ENCODE data around the gene PIEZO1.

Gene PIEZO1

DNA sequence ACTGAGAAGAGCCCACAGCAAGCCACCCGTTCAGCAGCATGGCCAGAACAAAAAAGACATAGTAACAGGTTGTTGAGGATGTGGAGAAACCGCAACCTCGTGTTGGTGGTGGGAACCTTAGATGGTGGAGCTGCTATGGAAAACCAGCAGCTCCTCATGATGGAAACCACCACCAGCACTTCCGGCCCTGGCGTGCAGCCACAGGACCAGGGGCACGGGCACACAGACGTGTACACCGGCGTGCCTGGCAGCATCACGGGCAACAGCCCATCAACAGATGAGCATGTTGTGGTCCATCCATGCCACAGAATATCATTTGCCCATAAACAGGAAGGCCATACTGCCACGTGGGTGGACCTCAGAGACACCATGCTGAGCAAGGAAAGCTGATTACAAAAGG, 66.8 kb downstream of the PIEZO1 start:
- no peak for DNase-seq (ENCODE audit: low read depth in 2 of 2)

- no peak for DNase-seq (ENCODE audit: low read depth in 2 of 2)
These were observed 68.4 kb downstream of the PIEZO1 start for GRCh38 chr16:88716601-88717001.

- DNase-seq (ENCODE audit: low read depth in 2 of 2): no peak
These were observed 68.8 kb downstream of the PIEZO1 start for GRCh38 chr16:88716201-88716600.

GRCh38 chr16:88715312-88716190, 69.5 kb downstream of the PIEZO1 start:
- no peak for DNase-seq (ENCODE audit: low read depth in 2 of 2)

DNA sequence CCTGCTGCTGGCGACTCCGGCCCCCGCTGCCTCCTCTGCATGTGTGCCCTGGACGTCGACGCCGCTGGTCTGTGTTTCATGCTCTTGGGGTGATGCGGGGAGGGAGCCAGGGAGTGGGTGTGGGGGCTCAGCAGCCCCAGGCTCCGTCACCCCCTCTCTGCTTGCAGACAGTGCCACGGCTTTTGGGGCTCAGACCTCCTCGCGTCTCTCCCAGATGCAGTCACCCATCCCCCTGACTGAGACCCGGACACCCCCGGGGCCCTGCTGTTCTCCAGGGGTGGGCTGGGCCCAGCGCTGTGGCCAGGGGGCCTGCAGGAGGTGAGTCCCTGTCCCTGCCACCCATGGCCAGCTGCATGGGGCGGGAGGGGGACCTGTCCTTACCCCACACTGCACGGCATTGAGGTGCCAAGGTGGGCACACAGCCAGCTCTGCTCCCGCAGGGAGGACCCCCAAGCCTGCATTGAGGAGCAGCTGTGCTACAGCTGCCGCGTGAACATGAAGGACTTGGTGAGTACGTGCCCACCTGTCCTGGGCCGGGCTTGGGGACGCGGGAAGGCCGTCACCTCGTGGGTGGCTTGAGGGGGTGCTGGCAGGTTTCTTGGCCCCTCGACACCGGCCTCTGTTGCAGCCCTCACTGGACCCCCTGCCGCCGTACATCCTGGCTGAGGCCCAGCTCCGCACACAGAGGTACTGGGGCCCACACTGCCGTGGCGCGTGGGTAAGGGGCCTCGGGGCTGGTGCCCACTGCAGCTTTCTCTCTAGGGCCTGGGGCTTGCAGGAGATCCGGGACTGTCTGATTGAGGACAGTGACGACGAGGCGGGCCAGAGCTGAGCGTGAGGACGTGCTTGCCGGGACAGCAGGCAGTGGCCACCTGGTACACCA, 70.4 kb downstream of the PIEZO1 start:
- DNase-seq (ENCODE audit: low read depth in 2 of 2): no peak

DNA sequence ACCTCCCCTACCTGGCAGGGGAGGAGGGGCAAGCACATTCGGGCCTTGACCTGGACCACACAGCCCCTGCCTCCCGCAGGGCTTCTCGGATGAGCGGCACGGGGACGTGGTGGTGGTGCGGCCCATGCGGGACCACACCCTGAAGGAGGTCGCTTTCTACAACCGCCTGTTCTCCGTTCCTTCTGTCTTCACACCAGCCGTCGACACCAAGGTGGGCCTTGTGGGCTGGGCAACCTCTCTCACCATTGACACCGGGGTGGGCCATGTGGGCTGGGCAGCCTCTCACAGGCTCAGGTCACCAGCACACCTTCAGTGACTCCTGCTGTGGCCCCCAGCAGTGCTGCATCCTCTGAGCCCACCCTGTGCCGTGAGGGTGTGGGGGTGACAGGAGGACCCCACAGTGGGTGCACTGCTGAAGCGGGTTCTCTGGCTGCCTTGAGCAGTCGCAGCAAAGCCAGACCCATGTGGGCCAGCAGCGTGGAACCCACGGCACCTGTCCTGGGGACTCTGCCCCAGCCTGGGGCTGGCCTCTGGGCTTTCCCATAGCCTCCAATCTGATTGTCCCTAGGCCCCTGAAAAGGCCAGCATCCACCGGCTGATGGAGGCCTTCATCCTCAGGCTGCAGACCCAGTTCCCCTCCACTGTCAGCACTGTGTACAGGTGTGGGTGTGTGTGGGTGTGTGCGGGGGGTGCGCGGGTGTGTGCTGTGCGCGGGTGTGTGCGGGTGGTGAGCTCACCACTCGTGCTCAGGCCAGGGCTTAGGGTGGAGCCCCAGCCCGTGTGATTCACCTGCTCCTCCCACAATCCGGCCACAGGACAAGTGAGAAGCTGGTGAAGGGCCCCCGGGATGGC, 71.2 kb downstream of the PIEZO1 start:
- no peak for DNase-seq (ENCODE audit: low read depth in 2 of 2)

GRCh38 chr16:88713054-88713453, 72.0 kb downstream of the PIEZO1 start:
- no peak for DNase-seq (ENCODE audit: low read depth in 2 of 2)

DNA sequence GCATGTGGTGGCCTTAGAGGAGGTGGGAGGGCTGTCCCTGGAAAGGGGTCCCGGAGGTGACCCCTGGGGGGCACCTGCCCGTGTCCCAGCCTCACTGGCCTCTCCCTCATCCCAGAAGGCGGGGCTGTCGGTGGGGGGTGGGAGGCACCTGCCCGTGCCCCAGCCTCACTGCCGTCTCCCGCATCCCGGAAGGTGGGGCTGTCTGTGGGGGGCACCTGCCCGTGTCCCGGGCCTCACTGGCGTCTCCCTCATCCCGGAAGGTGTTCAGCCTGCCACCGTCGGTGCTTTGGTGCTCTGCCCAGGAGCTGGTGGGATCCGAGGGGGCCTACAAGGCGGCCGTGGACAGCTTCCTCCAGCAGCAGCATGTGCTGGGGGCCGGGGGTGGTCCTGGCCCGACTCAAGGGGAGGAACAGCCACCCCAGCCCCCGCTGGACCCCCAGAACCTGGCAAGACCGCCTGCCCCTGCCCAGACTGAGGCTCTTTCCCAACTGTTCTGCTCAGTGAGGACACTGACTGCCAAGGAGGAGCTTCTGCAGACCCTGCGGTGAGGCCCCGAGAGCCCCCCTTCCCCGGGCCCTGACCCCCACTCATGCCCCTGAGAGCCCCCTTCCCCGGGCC, 72.5 kb downstream of the PIEZO1 start:
- DNase-seq (ENCODE audit: low read depth in 2 of 2): no peak

DNA sequence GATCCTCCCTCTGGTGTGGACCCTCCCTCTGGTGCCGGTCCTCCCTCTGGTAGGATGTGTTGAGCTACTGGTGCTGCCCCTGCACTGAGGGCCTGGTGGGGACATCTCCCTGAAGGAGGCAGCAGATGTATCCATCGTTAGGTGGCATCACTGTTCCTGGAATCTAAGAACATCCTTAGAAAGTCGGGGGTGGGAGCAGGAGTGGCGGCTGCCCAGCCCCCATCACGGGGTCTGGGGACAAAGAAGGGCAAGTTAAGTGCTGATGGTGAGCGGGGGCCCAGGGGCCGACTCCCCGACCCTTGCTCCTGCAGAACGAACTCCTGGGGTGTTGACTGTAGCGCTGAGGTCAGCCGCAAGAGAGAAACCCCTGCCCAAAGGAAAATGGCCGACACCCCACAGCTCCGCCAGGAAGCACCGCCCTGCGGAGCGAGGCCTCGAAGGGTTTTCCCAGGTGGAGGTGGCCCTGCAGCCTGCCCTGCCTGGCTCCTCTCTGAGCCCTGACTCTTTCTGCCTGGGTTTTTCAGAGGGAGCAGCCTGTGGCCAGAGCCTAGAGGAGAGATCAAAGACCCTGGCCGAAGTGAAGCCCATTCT, 73.2 kb downstream of the PIEZO1 start:
- no peak for DNase-seq (ENCODE audit: low read depth in 2 of 2)

GRCh38 chr16:88710556-88710955, 74.5 kb downstream of the PIEZO1 start:
- no peak for DNase-seq (ENCODE audit: low read depth in 2 of 2)

DNA sequence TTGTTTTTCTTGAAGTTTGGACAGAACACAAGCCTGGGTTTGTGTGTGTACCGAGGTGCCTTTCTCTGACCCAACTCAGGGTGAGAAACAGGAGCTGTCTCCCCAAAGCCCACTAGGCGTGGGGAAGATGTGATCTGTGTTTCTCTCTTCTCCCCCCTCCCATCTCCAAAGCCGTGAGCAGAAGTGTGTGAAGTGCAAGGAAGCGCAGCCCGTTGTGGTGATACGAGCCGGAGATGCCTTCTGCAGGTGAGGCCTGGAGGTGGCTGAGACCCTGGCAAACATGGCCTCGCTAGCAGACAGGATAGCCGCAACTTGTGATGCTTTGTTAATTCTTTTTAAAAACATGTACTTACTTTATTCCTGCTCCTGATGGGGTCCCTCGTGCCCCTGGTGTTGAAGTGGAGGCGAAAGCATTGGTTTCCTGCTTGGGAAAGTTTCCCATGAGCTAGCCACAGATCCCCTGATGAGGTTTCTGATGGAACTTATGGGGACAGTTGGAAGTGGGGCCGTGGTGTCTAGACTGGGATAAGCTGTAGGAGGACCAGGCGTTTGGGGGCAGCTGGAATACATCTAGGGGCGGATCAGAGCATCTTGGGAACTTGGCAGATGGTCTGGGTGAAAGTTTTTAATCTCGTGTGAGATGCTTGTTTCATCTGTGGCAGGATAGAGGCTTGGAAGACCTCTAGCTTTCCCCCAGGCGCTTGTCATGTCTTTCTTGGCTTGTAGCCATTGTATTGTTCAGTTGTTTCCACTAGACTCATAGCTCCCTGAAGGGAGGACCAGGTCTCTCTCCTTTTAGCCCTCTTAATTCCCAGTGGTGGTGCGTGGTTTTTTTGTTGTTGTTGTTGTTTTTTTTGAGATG, 77.8 kb downstream of the PIEZO1 start:
- no peak for DNase-seq (ENCODE audit: low read depth in 2 of 2)

- DNase-seq (ENCODE audit: low read depth in 2 of 2): peak; percentile 87 to 95
These were observed 78.6 kb downstream of the PIEZO1 start, which contains the start of the genes CTU2 and RNF166 for GRCh38 chr16:88706229-88706964. Gene CTU2 (plus strand): TSS chr16:88706503. CDS start chr16:88706531, 28 bp downstream. Gene RNF166 (minus strand): TSS chr16:88706408. CDS start chr16:88706325, 83 bp downstream.

DNA sequence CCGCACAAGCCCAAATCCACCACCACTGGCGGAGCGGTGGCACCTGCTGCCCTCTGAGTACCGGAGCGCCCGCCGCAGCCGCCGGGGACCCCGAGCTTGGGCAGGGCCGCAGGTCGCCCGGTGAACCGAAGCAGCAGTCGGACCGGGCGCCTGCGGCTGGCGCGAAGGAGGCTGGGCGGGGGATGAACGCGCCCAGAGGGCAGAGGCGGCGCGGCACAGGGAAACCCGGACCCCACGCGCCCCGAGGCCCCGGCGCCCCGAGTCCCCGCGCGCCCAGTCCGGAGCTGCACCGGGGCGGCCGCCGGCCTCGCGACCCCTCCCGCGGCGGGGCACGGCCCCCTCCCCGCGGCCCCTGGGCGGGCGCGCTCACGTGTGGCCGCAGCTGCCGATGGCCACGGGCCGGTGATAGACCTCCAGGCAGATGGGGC, 79.2 kb downstream of the PIEZO1 start:
- DNase-seq (ENCODE audit: low read depth in 2 of 2): no peak

- DNase-seq (ENCODE audit: low read depth in 2 of 2): no peak
These were observed 79.8 kb downstream of the PIEZO1 start for GRCh38 chr16:88705076-88705684.

- peak; percentile 47 to 51 for DNase-seq (ENCODE audit: low read depth in 2 of 2)
These were observed 81.3 kb downstream of the PIEZO1 start for GRCh38 chr16:88703486-88704309.

- DNase-seq (ENCODE audit: low read depth in 2 of 2): no peak
These were observed 82.4 kb downstream of the PIEZO1 start for GRCh38 chr16:88702371-88703210.

All from stimulated activated CD4-positive, alpha-beta T cell treated with anti-CD3 and anti-CD28 coated beads, Interleukin-1b, Interleukin-23, amount 100 ng/mL, for 4 hours (primary cell).